GM19238 (cell line): ENCODE measurements around the gene LAT.

ENCODE experiments used
- DNase-seq: peaks from one replicate; pipeline ENCODE4 v3.0.0; 2011; ENCODE audit warnings: low spot score; ENCODE audit not compliant: insufficient read length

LAT gene

GRCh38 chr16:29007730-29008593 lies 23.1 kb downstream of the LAT start:
- no peak for DNase-seq

- DNase-seq: no peak
Observed at GRCh38 chr16:29009050-29009837, 24.4 kb downstream of the LAT start.

GRCh38 chr16:29009838-29010166 lies 24.9 kb downstream of the LAT start:
- DNase-seq: no peak

GRCh38 chr16:29011112-29011511 lies 26.3 kb downstream of the LAT start:
- no peak for DNase-seq

GRCh38 chr16:29011851-29012250 lies 27.0 kb downstream of the LAT start:
- no peak for DNase-seq

GRCh38 chr16:29012913-29013553 lies 28.2 kb downstream of the LAT start:
- DNase-seq: no peak

GRCh38 chr16:29014561-29015069 lies 29.8 kb downstream of the LAT start:
- DNase-seq: no peak

GRCh38 chr16:29022196-29022595 lies 37.3 kb downstream of the LAT start:
- DNase-seq: no peak

- DNase-seq: no peak
Observed at GRCh38 chr16:29023279-29024277, 38.7 kb downstream of the LAT start.

- DNase-seq: no peak
Observed at GRCh38 chr16:29024278-29024677, 39.4 kb downstream of the LAT start.

GRCh38 chr16:29025218-29025617 lies 40.4 kb downstream of the LAT start:
- DNase-seq: no peak

- no peak for DNase-seq
Observed at GRCh38 chr16:29025735-29026134, 40.9 kb downstream of the LAT start.

GRCh38 chr16:29028457-29029167 lies 43.8 kb downstream of the LAT start:
- DNase-seq: no peak

GRCh38 chr16:29029168-29029994 lies 44.5 kb downstream of the LAT start:
- no peak for DNase-seq

- no peak for DNase-seq
Observed at GRCh38 chr16:29030086-29030840, 45.4 kb downstream of the LAT start.
